Lung (tissue), 12 donors: ENCODE data around the gene SETBP1. TPM values are rescaled to one million over a fixed set of nuclear protein-coding genes. Genes with fewer than 3 reads are reported as not detected.

Experiments
- ATAC-seq: fragments of 200-7000 bp; cut with Tn5 transposase; one replicate; pipeline ENCODE4 v1.9.1; 2020; ENCODE audit warnings: moderate number of reproducible peaks; ENCODE audit not compliant: insufficient read depth, low FRiP score
- DNase-seq, 3 donors: peaks; one replicate each; pipeline ENCODE4 v3.0.0-alpha.2; 2013 to 2017
- H3K27ac ChIP-seq, 2 donors: one replicate each; pipeline ENCODE4 v1.5.1; 2013; ENCODE audit warnings: mild to moderate bottlenecking in 2 of 2, moderate library complexity in 2 of 2, control low read depth in 1 of 2, inconsistent platforms in 1 of 2, low read depth in 1 of 2, low read length in 1 of 2
- H3K27me3 ChIP-seq, 3 donors: one replicate each; pipeline ENCODE4 v1.5.1; 2013; ENCODE audit warnings: low read length in 2 of 3; ENCODE audit not compliant: control insufficient read depth in 3 of 3, insufficient read depth in 3 of 3
- H3K36me3 ChIP-seq, 4 donors: one replicate each; pipeline ENCODE4 v1.5.1; 2013; ENCODE audit warnings: low read length in 4 of 4, mild to moderate bottlenecking in 1 of 4, moderate library complexity in 1 of 4; ENCODE audit not compliant: control insufficient read depth in 4 of 4, insufficient read depth in 4 of 4
- H3K4me1 ChIP-seq, 5 donors: one replicate each; pipeline ENCODE4 v1.5.1; 2013; ENCODE audit warnings: low read length in 5 of 5, mild to moderate bottlenecking in 2 of 5, moderate library complexity in 1 of 5; ENCODE audit not compliant: control insufficient read depth in 5 of 5, insufficient read depth in 5 of 5
- H3K4me3 ChIP-seq: one replicate; pipeline ENCODE4 v1.5.1; 2013; ENCODE audit warnings: mild to moderate bottlenecking, control low read depth, moderate library complexity
- H3K9ac ChIP-seq, 2 donors: one replicate each; pipeline ENCODE4 v1.5.1; 2013; ENCODE audit warnings: low read length in 2 of 2, control low read depth in 1 of 2; ENCODE audit not compliant: insufficient read depth in 1 of 2
- H3K9me3 ChIP-seq, 4 donors: one replicate each; pipeline ENCODE4 v1.5.1; 2013; ENCODE audit warnings: low read length in 3 of 4, mild to moderate bottlenecking in 1 of 4, moderate library complexity in 1 of 4; ENCODE audit not compliant: control insufficient read depth in 4 of 4, insufficient read depth in 3 of 4
- WGBS, 2 donors: extraction: QIAGEN DNeasy Blood & Tissue Kit; methylation state at CpG; one replicate each; pipeline ENCODE4 v1.1.7; 2013; 5-methylcytosine and 5-hydroxymethylcytosine counted together
- polyA plus RNA-seq, 2 donors: library from polyadenylated mRNA; stranded (reverse); fragments of 200-250 nt; gene quantifications; one replicate each; pipeline ENCODE4 v1.2.1, GENCODE V29; 2013
- total RNA-seq, 2 donors: library from RNA; depleted of rRNA in 1 of 2; stranded (reverse); fragments of >200 nt in 1 of 2; gene quantifications; one replicate each; pipeline ENCODE4 v1.2.1, GENCODE V29; 2014 to 2021
- TF ChIP-seq, protein P1 (sequence below): IDR thresholded peaks from 2 replicates; pipeline ENCODE4 v1.5.1; 2012; ENCODE audit warnings: mild to moderate bottlenecking; ENCODE audit errors: control extremely low read depth, extremely low read depth
- donor health status: control.
- donor health status: control.
- donor health status: Bipolar disorder and iron deficiency.
- donor health status: healthy.
- donor health status: DM: yes; HTN: yes; CAD: no.

Gene SETBP1
- total and polyA plus RNA-seq, 4 donors: 1.6 to 43.8 (median 16.6) TPM

DNA sequence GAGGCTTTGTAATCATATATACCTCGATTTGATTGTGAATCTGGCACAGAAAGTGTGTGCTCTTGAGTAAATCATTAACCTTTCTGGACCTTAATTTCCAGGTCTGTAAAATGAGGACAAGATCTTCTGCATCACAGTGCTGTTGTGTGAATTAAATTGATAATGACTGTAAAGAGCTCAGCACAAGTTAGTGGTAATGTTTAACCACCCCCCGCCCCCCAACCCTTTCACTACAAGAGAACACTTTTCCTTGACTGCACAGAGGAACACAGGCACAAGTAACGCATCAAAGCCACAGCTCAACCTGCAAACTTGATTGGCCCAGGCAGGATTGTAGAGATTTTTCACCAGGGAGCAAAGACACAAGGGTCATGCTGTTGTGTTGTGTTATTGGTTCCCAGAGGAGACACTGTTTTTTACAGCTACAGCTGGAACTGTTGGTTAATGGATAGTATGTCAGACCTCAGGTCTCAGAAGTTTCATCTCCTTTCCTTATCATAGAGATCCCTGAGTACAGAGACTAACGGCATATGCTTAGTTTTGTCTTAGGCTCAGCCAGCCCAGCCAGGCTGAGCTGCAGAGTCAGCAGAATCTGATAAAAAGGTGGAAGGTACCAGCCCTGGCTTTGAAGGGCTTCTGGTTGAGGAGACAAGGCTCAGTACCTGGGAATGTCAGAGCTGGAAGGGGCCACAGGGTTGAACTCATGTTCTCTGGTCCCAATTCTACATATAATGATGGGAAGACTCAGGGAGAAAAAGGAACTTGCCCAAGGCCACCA lies 10.6 kb downstream of the SETBP1 start:
- H3K9ac ChIP-seq: no peak overlapping the region
- DNase-seq (no peak), ATAC-seq (no peak)
- H3K4me3 ChIP-seq: no peak overlapping the region
- H3K36me3 ChIP-seq: no peaks in the 10 kb centered on the region
- peaks cover 0 to 9% (median 4%) of the 10 kb centered on the region in 5 donors for H3K4me1 ChIP-seq
- WGBS, 2 donors: 84 to 89% methylated on average over 4 of the region's 4 CpGs
- H3K27ac ChIP-seq: no peak overlapping the region
- TF ChIP-seq, protein P1, sequence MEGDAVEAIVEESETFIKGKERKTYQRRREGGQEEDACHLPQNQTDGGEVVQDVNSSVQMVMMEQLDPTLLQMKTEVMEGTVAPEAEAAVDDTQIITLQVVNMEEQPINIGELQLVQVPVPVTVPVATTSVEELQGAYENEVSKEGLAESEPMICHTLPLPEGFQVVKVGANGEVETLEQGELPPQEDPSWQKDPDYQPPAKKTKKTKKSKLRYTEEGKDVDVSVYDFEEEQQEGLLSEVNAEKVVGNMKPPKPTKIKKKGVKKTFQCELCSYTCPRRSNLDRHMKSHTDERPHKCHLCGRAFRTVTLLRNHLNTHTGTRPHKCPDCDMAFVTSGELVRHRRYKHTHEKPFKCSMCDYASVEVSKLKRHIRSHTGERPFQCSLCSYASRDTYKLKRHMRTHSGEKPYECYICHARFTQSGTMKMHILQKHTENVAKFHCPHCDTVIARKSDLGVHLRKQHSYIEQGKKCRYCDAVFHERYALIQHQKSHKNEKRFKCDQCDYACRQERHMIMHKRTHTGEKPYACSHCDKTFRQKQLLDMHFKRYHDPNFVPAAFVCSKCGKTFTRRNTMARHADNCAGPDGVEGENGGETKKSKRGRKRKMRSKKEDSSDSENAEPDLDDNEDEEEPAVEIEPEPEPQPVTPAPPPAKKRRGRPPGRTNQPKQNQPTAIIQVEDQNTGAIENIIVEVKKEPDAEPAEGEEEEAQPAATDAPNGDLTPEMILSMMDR: no peak
- H3K27me3 ChIP-seq: no peaks in the 10 kb centered on the region
- peaks cover 0 to 2% (median 0%) of the 10 kb centered on the region in 4 donors for H3K9me3 ChIP-seq

DNA sequence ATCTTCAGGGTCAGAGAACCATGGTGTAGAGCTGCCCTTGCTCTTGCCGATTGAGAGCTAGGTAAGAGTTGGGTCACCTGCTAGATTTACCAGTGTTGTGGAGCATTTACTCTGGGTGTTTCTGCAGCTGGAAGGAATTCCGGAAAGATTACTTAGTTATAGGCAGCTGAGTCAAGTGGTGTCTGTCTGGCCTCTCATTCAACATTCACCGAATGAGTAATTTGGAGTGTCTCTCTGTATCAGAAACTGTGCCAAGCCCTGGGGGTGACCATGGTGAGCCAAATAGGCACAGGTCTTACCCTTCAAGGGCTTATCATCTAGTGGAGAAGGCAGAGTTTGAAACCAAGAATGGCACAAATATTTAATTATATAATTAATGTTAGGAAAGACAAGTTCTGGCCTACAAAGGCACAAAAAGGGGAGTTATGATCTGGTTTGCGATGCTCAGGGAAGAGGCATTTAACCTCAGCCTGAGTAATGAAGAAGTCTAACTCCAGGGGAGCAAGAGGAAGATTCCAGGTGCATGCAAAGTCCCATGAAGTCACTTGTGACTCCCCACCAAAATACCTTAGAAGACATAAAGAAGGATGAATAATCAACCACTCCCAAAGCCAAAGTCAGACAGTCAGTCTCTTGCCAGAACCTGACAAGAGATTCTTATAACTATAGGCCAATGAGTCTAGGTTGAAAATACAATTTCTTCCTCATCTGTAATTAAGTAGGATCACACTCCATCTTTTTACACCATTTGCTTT lies 12.5 kb downstream of the SETBP1 start:
- WGBS, 2 donors: 83 to 94% methylated on average over 4 of the region's 4 CpGs
- H3K9me3 ChIP-seq: peaks cover 0 to 2% (median 0%) of the 10 kb centered on the region in 4 donors
- no peak overlapping the region for H3K9ac ChIP-seq
- H3K27ac ChIP-seq: no peak overlapping the region
- DNase-seq (no peak), ATAC-seq (no peak)
- H3K36me3 ChIP-seq: no peaks in the 10 kb centered on the region
- no peak overlapping the region for H3K4me3 ChIP-seq
- H3K4me1 ChIP-seq: peaks cover 4 to 17% (median 10%) of the 10 kb centered on the region in 5 donors
- no peaks in the 10 kb centered on the region for H3K27me3 ChIP-seq
- TF ChIP-seq, protein P1: no peak

DNA sequence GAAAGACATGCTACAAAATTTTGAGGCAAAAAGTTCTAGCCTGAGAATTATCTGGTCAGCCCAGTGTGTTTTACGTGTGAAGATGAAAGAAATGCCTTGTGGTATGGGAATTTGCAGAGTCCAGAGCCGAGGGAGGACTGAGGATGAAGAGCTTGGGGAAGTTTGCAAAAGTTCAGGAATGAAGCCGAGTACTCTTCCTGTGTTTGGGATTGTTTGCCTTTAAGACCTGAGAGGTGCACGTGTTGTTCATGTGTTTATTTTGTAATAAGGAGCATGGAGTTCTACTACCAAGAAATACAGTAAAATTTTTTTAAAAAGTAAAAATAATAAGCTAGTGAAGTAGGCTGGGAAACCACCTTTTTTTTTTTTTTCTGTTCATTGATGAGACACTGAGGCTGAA lies 14.8 kb downstream of the SETBP1 start:
- no peak overlapping the region for H3K4me3 ChIP-seq
- H3K27ac ChIP-seq: no peak overlapping the region
- ATAC-seq (no peak), DNase-seq (no peak)
- H3K4me1 ChIP-seq: peaks cover 5 to 28% (median 10%) of the 10 kb centered on the region in 5 donors
- H3K9ac ChIP-seq: no peak overlapping the region
- TF ChIP-seq, protein P1: no peak
- WGBS, 2 donors: 60 to 80% methylated on average over 4 of the region's 4 CpGs
- no peaks in the 10 kb centered on the region for H3K27me3 ChIP-seq
- H3K9me3 ChIP-seq: no peaks in the 10 kb centered on the region
- H3K36me3 ChIP-seq: no peaks in the 10 kb centered on the region
